K562 (cell line): ENCODE measurements around the gene CFAP92. TPM values are rescaled to one million over a fixed set of nuclear protein-coding genes. Genes with fewer than 3 reads are reported as not detected.

ENCODE experiments used
- CBX3 ChIP-seq, 2 experiments: IDR thresholded peaks; 1 replicate in 1 of 2; 2 replicates in 1 of 2; pipeline ENCODE4 v1.6.1; 2012; ENCODE audit warnings: inconsistent platforms in 2 of 2, low read length in 2 of 2, borderline replicate concordance in 1 of 2, control low read depth in 1 of 2
- DNMT1 ChIP-seq: fragments of 450-650 bp; IDR thresholded peaks from 2 replicates; pipeline ENCODE4 v1.6.1; 2016; ENCODE audit warnings: antibody characterized with exemption, mild to moderate bottlenecking
- HIVEP1 ChIP-seq: fragments of 250-450 bp; sonication (Bioruptor Pico); IDR thresholded peaks from 2 replicates; pipeline ENCODE4 v1.4.0; 2020; ENCODE audit warnings: mild to moderate bottlenecking
- HNRNPH1 ChIP-seq: fragments of 200-400 bp; formaldehyde crosslinking; optimal IDR thresholded peaks from 2 replicates; pipeline ENCODE3; 2017; ENCODE audit warnings: low read depth, mild to moderate bottlenecking, low read length, moderate library complexity
- IRF2 ChIP-seq: sonication (generic); formaldehyde crosslinking; IDR thresholded peaks from 2 replicates; pipeline ENCODE4 v1.8.1; 2022; ENCODE audit warnings: mild to moderate bottlenecking, missing genetic modification reagents
- KDM5B ChIP-seq: fragments of 200-600 bp; sonication (generic); IDR thresholded peaks from 2 replicates; pipeline ENCODE4 v1.6.1; 2012; ENCODE audit warnings: low read depth, mild to moderate bottlenecking, moderate library complexity, low read length, control low read depth, inconsistent platforms; ENCODE audit not compliant: insufficient replicate concordance
- MED1 ChIP-seq: sonication (generic); formaldehyde crosslinking; IDR thresholded peaks from 2 replicates; pipeline ENCODE4 v1.8.1; 2023; ENCODE audit warnings: missing genetic modification reagents, borderline replicate concordance
- NFIX ChIP-seq: fragments of 250-450 bp; sonication (Bioruptor Pico); IDR thresholded peaks from 2 replicates; pipeline ENCODE4 v1.4.0; 2020; ENCODE audit warnings: low read depth, mild to moderate bottlenecking, moderate library complexity
- PHF21A ChIP-seq: fragments of 450-650 bp; IDR thresholded peaks from 2 replicates; pipeline ENCODE4 v1.6.1; 2017; ENCODE audit warnings: low read depth, borderline replicate concordance
- PML ChIP-seq: IDR thresholded peaks from 2 replicates; pipeline ENCODE4 v1.6.1; 2012; ENCODE audit warnings: low read length, inconsistent platforms
- POU5F1 ChIP-seq: fragments of 150-350 bp; IDR thresholded peaks from 2 replicates; pipeline ENCODE4 v1.6.1; 2014; ENCODE audit warnings: borderline replicate concordance, low read length, low read depth, mild to moderate bottlenecking; ENCODE audit not compliant: partially characterized antibody
- PPARD ChIP-seq: fragments of 250-450 bp; sonication (Bioruptor Pico); IDR thresholded peaks from 2 replicates; pipeline ENCODE4 v1.8.0; 2022; ENCODE audit warnings: inconsistent platforms, mild to moderate bottlenecking, moderate library complexity
- RERE ChIP-seq: sonication (generic); formaldehyde crosslinking; IDR thresholded peaks from 2 replicates; pipeline ENCODE4 v1.8.0; 2023; ENCODE audit warnings: missing genetic modification reagents, mild to moderate bottlenecking, borderline replicate concordance
- RNF2 ChIP-seq: sonication (generic); IDR thresholded peaks from 2 replicates; pipeline ENCODE4 v1.6.1; 2016
- RNF219 ChIP-seq: fragments of 250-450 bp; sonication (Bioruptor Pico); IDR thresholded peaks from 2 replicates; pipeline ENCODE4 v1.5.0; 2022; ENCODE audit warnings: mild to moderate bottlenecking
- SMAD2 ChIP-seq: fragments of 150-350 bp; IDR thresholded peaks from 2 replicates; pipeline ENCODE4 v1.6.1; 2014; ENCODE audit warnings: low read depth, mild to moderate bottlenecking, low read length
- SMAD4 ChIP-seq: fragments of 250-450 bp; sonication (Bioruptor Pico); conservative IDR thresholded peaks from 2 replicates; pipeline ENCODE4 v1.8.0; 2021; ENCODE audit warnings: inconsistent platforms, mild to moderate bottlenecking, moderate library complexity
- STAT5A ChIP-seq: IDR thresholded peaks from 2 replicates; pipeline ENCODE4 v1.6.1; 2012; ENCODE audit warnings: low read length, inconsistent platforms, borderline replicate concordance
- STAT5B ChIP-seq: fragments of 250-450 bp; sonication (Bioruptor Pico); IDR thresholded peaks from 2 replicates; pipeline ENCODE4 v1.8.0; 2021; ENCODE audit warnings: mild to moderate bottlenecking, inconsistent platforms
- ZBTB43 ChIP-seq: sonication (generic); formaldehyde crosslinking; IDR thresholded peaks from 2 replicates; pipeline ENCODE4 v1.8.0; 2023; ENCODE audit warnings: mild to moderate bottlenecking, missing genetic modification reagents
- ZEB2 ChIP-seq: fragments of 450-650 bp; IDR thresholded peaks from 2 replicates; pipeline ENCODE4 v1.6.1; 2016
- ZNF778 ChIP-seq: fragments of 450-650 bp; formaldehyde crosslinking; IDR thresholded peaks from 2 replicates; pipeline ENCODE4 v1.4.0; 2020; ENCODE audit warnings: mild to moderate bottlenecking, moderate library complexity
- polyA plus RNA-seq, 8 experiments: library from polyadenylated mRNA; depleted of rRNA in 4 of 8; stranded (reverse) in 5 of 8; unstranded in 3 of 8; fragments of >200 nt; fragmentation: Nextera tagmentation in 2 of 8; fragmentation: Illumina TruSeq in 1 of 8; extraction: Ambion mirVana in 2 of 8; extraction: Trizol in 1 of 8; gene quantifications; 2 replicates each; pipeline versions ENCODE4 v1.2.1 to v1.2.3, GENCODE V29; 2011 to 2014; ENCODE audit warnings: inconsistent platforms in 1 of 8, missing spikeins in 1 of 8
- total RNA-seq, 7 experiments: library from RNA; depleted of rRNA in 6 of 7; stranded (reverse); fragments of >200 nt in 6 of 7; fragmentation: Illumina TruSeq in 2 of 7; extraction: Trizol in 2 of 7; gene quantifications; 2 replicates each; pipeline versions ENCODE4 v1.2.1 to v1.2.3, GENCODE V29; 2011 to 2021; ENCODE audit warnings: low replicate concordance in 1 of 7

Gene CFAP92
- total and polyA plus RNA-seq, 9 of the 15 experiments (the other 6 are each of a cell fraction or from before 2014, with no cell fraction given) = 0.06 to 0.62 (median 0.36) TPM

GRCh38 chr3:128878011-128878457, 115.8 kb downstream of the CFAP92 start (continued):
- no peak for TF ChIP-seq RNF219
- TF ChIP-seq NFIX (CRISPR knock-in tag) = no peak
- TF ChIP-seq KDM5B = no peak
- no peak for TF ChIP-seq CBX3 (IDR thresholded peaks at IDR 0.05; ENCODE audit: borderline replicate concordance in 1 of 2, low read length in 2 of 2)
- no peak for TF ChIP-seq ZNF778 (CRISPR knock-in tag)
- no peak for TF ChIP-seq SMAD2
- no peak for TF ChIP-seq RERE (CRISPR knock-in tag)
- no peak for TF ChIP-seq PML
- no peak for TF ChIP-seq RNF2
- no peak for TF ChIP-seq POU5F1
- TF ChIP-seq DNMT1 = no peak
- TF ChIP-seq ZBTB43 (CRISPR knock-in tag) = no peak
- no peak for TF ChIP-seq PPARD
- TF ChIP-seq HNRNPH1 = no peak
- peak; percentile 84 for TF ChIP-seq SMAD4 (CRISPR knock-in tag)
- TF ChIP-seq STAT5A = no peak
- no peak for TF ChIP-seq STAT5B (CRISPR knock-in tag)
- TF ChIP-seq PHF21A = no peak
- TF ChIP-seq IRF2 (CRISPR knock-in tag) = no peak
- no peak for TF ChIP-seq ZEB2
- TF ChIP-seq MED1 (CRISPR knock-in tag) = no peak
- TF ChIP-seq HIVEP1 = 0 out of 2 replicates have a peak, but pooled peaks have one; percentile 66
